Astrocyte (in vitro differentiated cells and primary cell): ENCODE measurements around the gene BATF. TPM values are rescaled to one million over a fixed set of nuclear protein-coding genes. Genes with fewer than 3 reads are reported as not detected.

Experiments used
- DNase-seq: peaks from one replicate; pipeline ENCODE4 v3.0.0-alpha.2; 2010; ENCODE audit warnings: low read depth
- FAIRE-seq: peaks from 2 replicates; lab custom pipeline; 2011; peaks lifted over from hg19 to GRCh38; lab: Jason Lieb, UNC
- H2AFZ ChIP-seq: 2 replicates; pipeline ENCODE4 v1.6.0; 2012; ENCODE audit warnings: low read depth, low read length, inconsistent platforms
- H3K27ac ChIP-seq: 2 replicates; pipeline ENCODE4 v1.5.1; 2011; ENCODE audit warnings: low read depth, low read length, inconsistent platforms
- H3K27me3 ChIP-seq: 2 replicates; pipeline ENCODE4 v1.6.0; 2011; ENCODE audit warnings: low read length, inconsistent platforms; ENCODE audit not compliant: insufficient read depth
- H3K36me3 ChIP-seq: 2 replicates; pipeline ENCODE4 v1.5.1; 2011; ENCODE audit warnings: low read length, inconsistent platforms; ENCODE audit not compliant: insufficient read depth
- H3K4me1 ChIP-seq: 2 replicates; pipeline ENCODE4 v1.5.1; 2011; ENCODE audit warnings: low read length, inconsistent platforms; ENCODE audit not compliant: insufficient read depth
- H3K4me2 ChIP-seq: 2 replicates; pipeline ENCODE4 v1.6.0; 2012; ENCODE audit warnings: low read length, inconsistent platforms
- H3K4me3 ChIP-seq: 2 replicates; pipeline ENCODE4 v1.5.1; 2011; ENCODE audit warnings: low read depth, mild to moderate bottlenecking, low read length, inconsistent platforms; ENCODE audit not compliant: insufficient read depth
- H3K79me2 ChIP-seq: 2 replicates; pipeline ENCODE4 v1.6.0; 2012; ENCODE audit warnings: mild to moderate bottlenecking, low read length, inconsistent platforms; ENCODE audit not compliant: insufficient read depth
- H3K9ac ChIP-seq: 2 replicates; pipeline ENCODE4 v1.6.0; 2012; ENCODE audit warnings: mild to moderate bottlenecking, low read length, inconsistent platforms
- H3K9me3 ChIP-seq: 2 replicates; pipeline ENCODE4 v1.5.1; 2012; ENCODE audit warnings: low read depth, mild to moderate bottlenecking, low read length, inconsistent platforms; ENCODE audit not compliant: insufficient read depth
- H4K20me1 ChIP-seq: 2 replicates; pipeline ENCODE4 v1.6.0; 2012; ENCODE audit warnings: low read length, inconsistent platforms; ENCODE audit not compliant: insufficient read depth
- H3K27ac Mint-ChIP-seq: one replicate; pipeline ENCODE4 v1.8.0; 2021; ENCODE audit warnings: mild to moderate bottlenecking, mixed read lengths; ENCODE audit not compliant: unreplicated experiment
- H3K27me3 Mint-ChIP-seq: one replicate; pipeline ENCODE4 v1.8.0; 2021; ENCODE audit warnings: low read depth, mixed read lengths; ENCODE audit not compliant: unreplicated experiment
- H3K36me3 Mint-ChIP-seq: one replicate; pipeline ENCODE4 v1.8.0; 2021; ENCODE audit warnings: low read depth, mixed read lengths; ENCODE audit not compliant: unreplicated experiment
- H3K4me1 Mint-ChIP-seq: one replicate; pipeline ENCODE4 v1.8.0; 2021; ENCODE audit warnings: low read depth, mixed read lengths; ENCODE audit not compliant: unreplicated experiment
- H3K4me3 Mint-ChIP-seq: one replicate; pipeline ENCODE4 v1.8.0; 2021; ENCODE audit warnings: mild to moderate bottlenecking, moderate library complexity, mixed read lengths; ENCODE audit not compliant: unreplicated experiment
- H3K9me3 Mint-ChIP-seq: one replicate; pipeline ENCODE4 v1.8.0; 2021; ENCODE audit warnings: mild to moderate bottlenecking, mixed read lengths; ENCODE audit not compliant: unreplicated experiment
- CTCF ChIP-seq: IDR thresholded peaks from 2 replicates; pipeline ENCODE4 v1.5.1; 2011; ENCODE audit warnings: low read depth, mild to moderate bottlenecking, inconsistent platforms, low read length, moderate library complexity; ENCODE audit not compliant: insufficient read depth
- EZH2 ChIP-seq: IDR thresholded peaks from 2 replicates; pipeline ENCODE4 v1.6.1; 2012; ENCODE audit warnings: mild to moderate bottlenecking, low read length, inconsistent platforms; ENCODE audit not compliant: insufficient read depth
- total RNA-seq: library from RNA; stranded (reverse); gene quantifications from 2 replicates; pipeline ENCODE4 v1.2.1, GENCODE V29; 2021

BATF gene
- total RNA-seq, 1 donor from 2014 or later, result not detected

- Histone ChIP-seq H3K27me3 (peaks cover 2% of the 10 kb centered on the region), H2AFZ (no peak overlapping the region), H3K36me3 (no peaks in the 10 kb centered on the region), H3K9me3 (no peaks in the 10 kb centered on the region), H3K9ac (no peak overlapping the region), H4K20me1 (no peaks in the 10 kb centered on the region), H3K4me2 (no peak overlapping the region), H3K27ac (no peak overlapping the region), H3K4me3 (no peak overlapping the region), H3K4me1 (no peaks in the 10 kb centered on the region), H3K79me2 (no peaks in the 10 kb centered on the region)
- no peak for TF ChIP-seq CTCF
- TF ChIP-seq EZH2, result no peak
- DNase-seq, result no peak
- Mint-ChIP-seq H3K27me3 (peaks cover 6% of the 10 kb centered on the region), H3K27ac (no peak overlapping the region), H3K36me3 (peaks cover 3% of the 10 kb centered on the region), H3K9me3 (no peaks in the 10 kb centered on the region), H3K4me3 (peak overlapping the region; percentile 40), H3K4me1 (peaks cover 2% of the 10 kb centered on the region)
- FAIRE-seq, result no peak
These were observed 17.6 kb downstream of the BATF start for GRCh38 chr14:75539561-75540478.

GRCh38 chr14:75540479-75540851 lies 18.2 kb downstream of the BATF start:
- Histone ChIP-seq H3K9me3 (no peaks in the 10 kb centered on the region), H3K4me1 (no peaks in the 10 kb centered on the region), H3K4me3 (no peak overlapping the region), H2AFZ (no peak overlapping the region), H3K79me2 (no peaks in the 10 kb centered on the region), H3K27me3 (peaks cover 2% of the 10 kb centered on the region), H3K36me3 (no peaks in the 10 kb centered on the region), H3K9ac (no peak overlapping the region), H3K27ac (no peak overlapping the region), H4K20me1 (no peaks in the 10 kb centered on the region), H3K4me2 (no peak overlapping the region)
- H3K27me3 Mint-ChIP-seq, result peaks cover 7% of the 10 kb centered on the region
- no peak for DNase-seq
- no peak for FAIRE-seq
- H3K36me3 Mint-ChIP-seq, result peaks cover 3% of the 10 kb centered on the region
- H3K9me3 Mint-ChIP-seq, result no peaks in the 10 kb centered on the region
- no peak for TF ChIP-seq EZH2
- H3K4me1 Mint-ChIP-seq, result peaks cover 2% of the 10 kb centered on the region
- no peak overlapping the region for H3K27ac Mint-ChIP-seq
- H3K4me3 Mint-ChIP-seq, result no peak overlapping the region

GRCh38 chr14:75542588-75543091 lies 20.4 kb downstream of the BATF start:
- peaks cover 3% of the 10 kb centered on the region for H3K36me3 Mint-ChIP-seq
- Histone ChIP-seq H3K4me2 (no peak overlapping the region), H3K9ac (no peak overlapping the region)

More at GRCh38 chr14:75542588-75543091, 20.4 kb downstream of the BATF start:
- H4K20me1 ChIP-seq, result no peaks in the 10 kb centered on the region
- Mint-ChIP-seq H3K27me3 (peaks cover 18% of the 10 kb centered on the region), H3K4me3 (no peak overlapping the region), H3K4me1 (no peaks in the 10 kb centered on the region), H3K9me3 (no peaks in the 10 kb centered on the region), H3K27ac (no peak overlapping the region)
- peaks cover 2% of the 10 kb centered on the region for H3K27me3 ChIP-seq
- no peaks in the 10 kb centered on the region for H3K79me2 ChIP-seq
- FAIRE-seq (no peak), DNase-seq (peak; percentile 10)
- no peaks in the 10 kb centered on the region for H3K9me3 ChIP-seq
- no peaks in the 10 kb centered on the region for H3K4me1 ChIP-seq
- H2AFZ ChIP-seq, result no peak overlapping the region
- no peak overlapping the region for H3K27ac ChIP-seq
- no peaks in the 10 kb centered on the region for H3K36me3 ChIP-seq
- TF ChIP-seq CTCF, result no peak
- no peak for TF ChIP-seq EZH2
- no peak overlapping the region for H3K4me3 ChIP-seq
